Measurements from ENCODE around the gene LRFN4.
"Not testable (repeated sequence)": the region's sequence is repeated elsewhere in the genome, so short reads cannot be mapped to it uniquely, and the experiment has no call there.

Gene LRFN4

DNA sequence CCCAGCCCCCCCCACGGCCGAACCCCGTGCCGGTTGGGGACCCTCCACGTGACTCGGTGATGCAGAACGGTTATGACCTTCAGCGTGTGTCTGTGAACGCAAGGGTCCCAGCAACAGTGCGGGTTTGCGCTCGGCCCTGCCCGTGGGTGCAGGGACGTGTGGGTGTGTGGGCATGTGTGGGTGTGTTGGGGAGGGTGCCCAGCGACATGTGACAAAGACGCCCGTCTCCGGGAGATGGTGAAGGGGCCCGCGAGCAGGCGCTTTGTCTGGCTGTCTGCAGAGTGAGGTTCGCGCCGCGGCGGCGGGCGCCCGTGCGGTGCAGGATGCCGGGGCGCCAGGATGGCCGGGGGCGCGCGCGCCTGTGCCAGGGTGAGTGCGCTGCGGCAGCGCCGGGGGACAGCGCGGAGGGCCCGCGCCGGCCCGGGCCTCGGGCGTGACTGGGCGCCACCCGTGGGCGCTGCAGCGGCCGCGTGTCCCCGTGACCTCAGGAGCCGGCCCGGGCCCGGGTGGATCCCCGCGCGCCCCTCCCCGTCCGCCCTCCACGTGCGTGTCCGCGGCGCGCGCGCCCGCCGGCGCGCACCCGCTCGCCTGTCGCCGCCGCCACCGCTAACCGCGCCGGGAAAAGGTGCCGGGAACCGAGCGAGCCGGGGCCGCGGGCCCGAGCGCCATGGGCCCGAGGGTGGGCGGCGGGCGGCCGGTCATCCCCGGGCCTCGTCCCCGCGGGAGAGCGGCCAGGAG is at the start of gene LRFN4:
Gene LRFN4 (plus strand): TSS at position 569 of the 738 bp plus-strand sequence. CDS start 681 bp downstream, outside the sequence.
- DNase-seq (ENCODE audit: low spot score) = no peak

DNA sequence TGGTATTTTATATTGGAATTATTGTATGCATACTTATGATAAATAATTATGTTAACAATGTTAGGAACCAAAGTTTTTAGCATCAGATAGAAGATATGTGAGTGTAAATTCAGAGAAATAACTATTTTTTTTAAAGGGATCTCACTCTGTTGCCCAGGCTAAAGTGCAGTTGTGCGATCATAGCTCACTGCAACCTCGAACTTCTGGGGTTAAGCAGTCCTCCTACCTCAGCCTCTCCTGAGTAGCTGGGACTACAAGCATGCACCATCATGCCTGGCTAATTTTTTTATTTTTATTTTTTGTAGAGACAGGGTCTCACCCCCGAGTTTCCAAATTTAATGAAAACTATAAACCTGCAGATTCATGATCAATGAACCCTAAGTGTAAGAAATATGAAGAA is 47.3 kb upstream of the LRFN4 start:
- DNase-seq (ENCODE audit: low spot score) = no peak

DNA sequence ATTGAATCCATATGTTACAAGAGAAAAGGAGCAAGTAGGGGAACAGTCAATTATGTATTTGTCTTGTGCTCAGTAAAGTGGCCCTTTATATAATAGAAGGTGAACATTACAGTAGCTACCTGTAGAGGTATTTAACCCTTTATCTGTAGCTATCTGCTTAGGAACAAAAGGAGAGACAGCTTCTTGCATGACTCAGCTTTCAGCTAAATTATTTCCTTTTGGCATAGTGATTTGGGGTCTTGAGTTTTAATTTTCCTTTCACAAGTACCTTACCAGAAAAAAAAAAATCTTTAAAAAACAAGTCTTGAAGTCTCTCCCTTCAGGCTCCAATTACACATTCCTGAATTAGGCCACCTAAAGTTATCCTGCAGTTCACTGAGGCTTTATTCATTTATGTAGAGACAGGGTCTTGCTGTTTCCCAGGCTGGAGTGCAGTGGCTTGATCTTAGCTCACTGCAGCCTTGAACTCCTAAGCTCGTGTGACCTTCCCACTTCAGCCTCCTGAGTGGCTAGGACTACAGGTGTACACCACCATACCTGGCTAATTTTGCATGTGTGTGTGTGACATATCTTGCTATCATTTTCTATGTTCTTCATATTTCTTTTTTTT is 46.2 kb upstream of the LRFN4 start:
- DNase-seq (ENCODE audit: low spot score) = no peak

DNA sequence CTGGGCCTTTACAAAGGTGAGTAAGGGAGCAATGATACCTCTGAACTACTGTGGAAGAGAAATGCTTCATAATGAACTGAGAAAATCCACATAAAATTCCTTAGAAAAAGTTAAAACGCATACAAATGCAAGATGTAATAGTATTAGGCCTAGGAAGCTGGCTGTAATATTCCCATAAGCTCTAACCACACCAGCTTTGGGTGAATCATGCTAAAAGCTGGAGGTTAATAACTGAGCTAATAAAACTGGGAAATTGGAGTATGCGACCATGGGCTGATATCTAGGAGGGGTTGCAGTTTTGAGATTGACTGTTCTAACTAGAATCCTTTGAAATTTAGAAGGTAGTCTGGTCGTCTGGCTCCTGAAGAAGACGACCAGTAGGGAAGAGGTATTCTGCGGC is 42.2 kb upstream of the LRFN4 start:
- DNase-seq (ENCODE audit: low spot score) = no peak

DNA sequence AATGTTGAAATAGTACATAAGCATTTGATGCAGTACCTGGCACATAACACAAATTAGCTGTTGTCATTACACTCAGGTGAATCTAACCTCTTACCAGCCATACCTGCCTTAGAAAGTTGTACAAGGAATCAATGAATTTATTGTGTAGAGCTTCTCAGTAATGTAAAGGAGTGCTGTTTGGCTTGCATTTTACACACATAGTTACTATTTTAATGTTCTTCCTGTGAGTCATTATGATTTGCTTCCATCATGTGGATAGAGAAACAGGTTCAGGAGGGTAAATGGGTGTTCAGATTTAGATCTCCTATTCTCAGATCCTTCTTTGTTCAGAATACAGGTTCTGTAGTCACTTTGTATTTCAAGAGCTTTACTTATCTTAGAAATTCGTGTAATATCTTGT is 41.2 kb upstream of the LRFN4 start:
- no peak for DNase-seq (ENCODE audit: low spot score)

DNA sequence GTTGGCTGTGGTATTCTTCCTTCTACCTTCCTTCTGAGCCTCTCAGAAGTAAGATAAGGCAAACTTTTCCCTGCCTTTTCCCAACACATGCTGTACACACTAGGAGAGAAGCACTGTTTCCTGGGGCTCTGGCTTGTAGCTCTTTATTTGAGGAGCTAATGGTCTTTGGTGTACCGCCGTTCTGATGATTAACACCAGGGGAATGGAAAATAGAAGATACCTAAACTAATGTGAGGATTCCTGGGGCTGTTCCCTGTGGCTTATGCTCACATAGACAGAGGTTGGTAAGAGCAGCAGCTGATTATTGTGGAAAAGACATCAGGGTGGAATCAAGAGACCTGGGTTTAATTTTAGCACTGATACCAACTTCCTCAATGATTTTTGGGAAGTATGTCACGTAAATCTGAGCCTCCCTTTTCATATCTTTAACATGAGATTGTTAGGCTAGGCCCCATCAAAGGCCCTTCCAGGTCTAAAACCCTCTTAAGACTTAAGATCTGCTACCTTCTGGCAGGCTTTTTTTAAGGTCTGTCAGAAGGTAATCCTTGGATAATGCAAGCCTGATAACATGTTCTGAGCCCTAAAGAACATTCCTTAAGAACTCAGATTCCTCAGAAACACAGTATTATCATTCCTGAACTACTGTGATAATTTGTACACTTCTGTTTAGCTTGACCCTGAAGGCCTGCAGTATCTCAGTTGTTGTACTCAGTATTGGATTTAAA is 38.5 kb upstream of the LRFN4 start:
- no peak for DNase-seq (ENCODE audit: low spot score)

DNA sequence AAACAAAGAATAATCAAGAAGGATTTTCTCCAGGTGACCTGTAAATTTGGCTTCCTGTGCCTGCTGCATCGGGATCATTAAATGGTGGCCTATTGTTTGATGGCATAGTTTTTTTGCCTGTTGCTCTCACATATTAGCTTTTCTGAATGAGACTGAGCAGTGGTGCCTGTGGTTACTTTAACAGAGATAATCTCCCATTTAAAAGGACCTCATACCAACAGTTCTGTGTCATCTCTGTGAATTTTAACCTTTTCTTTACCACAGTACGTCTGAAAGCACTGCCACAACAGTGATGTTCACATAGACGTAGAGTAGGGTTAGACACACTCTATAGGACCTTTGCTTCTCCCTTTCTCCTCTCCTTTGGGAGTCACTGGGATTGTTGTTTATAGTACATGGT is 36.5 kb upstream of the LRFN4 start:
- no peak for DNase-seq (ENCODE audit: low spot score)

DNA sequence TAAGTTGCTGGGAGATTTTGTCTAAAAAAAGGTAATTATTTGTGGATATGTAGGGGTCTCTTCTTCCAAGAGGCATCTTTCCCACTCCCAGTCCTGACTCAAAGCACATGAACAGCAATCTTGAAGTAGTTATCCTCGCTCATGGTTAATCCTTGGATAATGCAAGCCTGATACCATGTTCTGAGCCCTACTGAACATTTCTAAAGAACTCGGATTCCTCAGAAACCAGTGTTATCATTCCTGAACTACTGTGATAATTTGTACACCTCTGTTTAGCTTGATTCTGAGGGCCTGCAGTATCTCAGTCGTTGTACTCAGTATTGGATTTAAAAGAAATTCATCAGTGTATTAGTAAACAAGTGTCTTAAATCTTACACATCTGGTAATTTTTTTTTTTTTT is 36.0 kb upstream of the LRFN4 start:
- DNase-seq (ENCODE audit: low spot score) = no peak

DNA sequence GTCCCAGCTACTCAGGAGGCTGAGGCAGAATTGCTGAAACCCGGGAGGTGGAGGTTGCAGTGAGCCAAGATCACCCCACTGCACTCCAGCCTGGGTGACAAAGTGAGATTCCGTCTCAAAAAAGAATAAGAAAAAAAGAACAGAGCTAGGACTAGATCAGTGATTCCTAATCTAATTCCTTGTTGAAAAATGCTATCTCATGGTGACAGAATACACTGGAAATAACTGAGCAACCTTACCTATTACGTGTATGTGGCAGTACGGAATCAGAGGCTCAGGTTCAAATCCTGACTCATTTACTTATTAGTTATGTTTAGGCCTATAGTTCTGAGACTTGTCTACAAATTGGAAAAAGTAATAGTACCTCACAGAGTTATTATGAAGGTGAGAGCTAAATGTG is 33.2 kb upstream of the LRFN4 start:
- DNase-seq (ENCODE audit: low spot score) = no peak

DNA sequence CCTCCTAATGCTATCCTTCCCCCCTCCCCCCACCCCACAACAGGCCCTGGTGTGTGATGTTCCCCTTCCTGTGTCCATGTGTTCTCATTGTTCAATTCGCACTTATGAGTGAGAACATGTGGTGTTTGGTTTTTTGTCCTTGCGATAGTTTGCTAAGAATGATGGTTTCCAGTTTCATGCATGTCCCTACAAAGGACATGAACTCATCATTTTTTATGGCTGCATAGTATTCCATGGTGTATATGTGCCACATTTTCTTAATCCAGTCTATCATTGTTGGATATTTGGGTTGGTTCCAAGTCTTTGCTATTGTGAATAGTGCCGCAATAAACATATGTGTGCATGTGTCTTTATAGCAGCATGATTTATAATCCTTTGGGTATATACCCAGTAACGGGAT is 32.3 kb upstream of the LRFN4 start:
- DNase-seq (ENCODE audit: low spot score) = not testable (repeated sequence)

DNA sequence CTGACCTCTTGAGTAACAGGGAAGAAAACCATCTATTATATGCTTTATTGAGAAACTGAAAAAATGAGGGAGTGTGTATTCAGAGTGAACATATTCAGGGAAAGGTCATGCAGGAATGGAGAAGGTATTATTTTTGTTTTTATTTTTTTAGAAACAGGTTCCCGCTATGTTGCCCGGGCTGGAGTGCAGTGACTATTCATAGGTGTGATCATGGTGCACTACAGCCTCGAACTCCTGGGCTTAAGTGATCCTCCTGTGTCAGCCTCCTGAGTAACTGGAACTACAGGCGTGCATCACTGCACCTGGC is 22.4 kb upstream of the LRFN4 start:
- no peak for DNase-seq (ENCODE audit: low spot score)

DNA sequence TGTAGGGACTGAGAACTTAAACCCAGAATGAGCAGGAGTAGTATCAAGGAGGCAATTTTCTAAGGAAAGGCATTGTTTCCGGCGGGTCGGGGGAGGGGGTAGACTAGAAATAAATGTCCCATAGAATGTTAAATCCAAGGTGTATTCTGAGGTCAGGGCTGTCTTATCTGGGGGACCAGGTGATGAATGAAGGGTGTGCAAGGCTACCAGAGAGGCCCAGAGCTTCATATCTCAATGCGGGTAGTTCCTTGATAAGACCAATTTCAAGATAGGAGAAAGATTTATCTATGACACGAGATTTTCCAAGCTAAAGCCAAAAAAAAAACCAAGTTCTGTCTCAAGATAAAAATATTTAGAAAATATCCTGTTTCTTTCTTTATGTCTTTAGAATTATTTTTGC is 21.9 kb upstream of the LRFN4 start:
- DNase-seq (ENCODE audit: low spot score) = no peak

DNA sequence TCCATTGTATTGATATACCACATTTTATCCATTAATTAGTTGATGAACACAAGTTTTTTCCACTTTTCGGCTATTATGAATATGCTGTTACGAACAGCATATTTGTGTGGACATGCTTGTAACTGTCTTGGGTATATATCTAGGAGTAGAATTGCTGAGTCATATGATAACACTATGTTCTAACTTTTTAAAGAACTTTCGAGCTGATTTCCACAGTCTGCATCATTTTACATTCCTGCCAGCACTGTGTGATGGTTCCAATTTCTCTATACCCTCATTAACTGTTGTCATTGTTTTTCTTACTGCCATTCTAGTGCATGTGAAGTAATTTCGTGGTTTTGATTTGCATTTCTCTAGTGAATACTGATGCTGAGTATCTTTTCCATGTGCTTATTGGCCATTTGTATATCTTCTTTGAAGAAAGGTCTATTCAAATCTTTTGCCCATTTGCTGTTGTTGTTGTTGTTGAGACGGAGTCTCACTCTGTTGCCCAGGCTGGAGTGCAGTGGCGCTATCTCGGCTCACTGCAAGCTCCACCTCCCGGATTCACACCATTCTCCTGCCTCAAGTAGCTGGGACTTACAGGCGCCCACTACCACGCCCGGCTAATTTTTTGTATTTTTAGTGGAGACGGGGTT is 21.0 kb upstream of the LRFN4 start:
- no peak for DNase-seq (ENCODE audit: low spot score)

DNA sequence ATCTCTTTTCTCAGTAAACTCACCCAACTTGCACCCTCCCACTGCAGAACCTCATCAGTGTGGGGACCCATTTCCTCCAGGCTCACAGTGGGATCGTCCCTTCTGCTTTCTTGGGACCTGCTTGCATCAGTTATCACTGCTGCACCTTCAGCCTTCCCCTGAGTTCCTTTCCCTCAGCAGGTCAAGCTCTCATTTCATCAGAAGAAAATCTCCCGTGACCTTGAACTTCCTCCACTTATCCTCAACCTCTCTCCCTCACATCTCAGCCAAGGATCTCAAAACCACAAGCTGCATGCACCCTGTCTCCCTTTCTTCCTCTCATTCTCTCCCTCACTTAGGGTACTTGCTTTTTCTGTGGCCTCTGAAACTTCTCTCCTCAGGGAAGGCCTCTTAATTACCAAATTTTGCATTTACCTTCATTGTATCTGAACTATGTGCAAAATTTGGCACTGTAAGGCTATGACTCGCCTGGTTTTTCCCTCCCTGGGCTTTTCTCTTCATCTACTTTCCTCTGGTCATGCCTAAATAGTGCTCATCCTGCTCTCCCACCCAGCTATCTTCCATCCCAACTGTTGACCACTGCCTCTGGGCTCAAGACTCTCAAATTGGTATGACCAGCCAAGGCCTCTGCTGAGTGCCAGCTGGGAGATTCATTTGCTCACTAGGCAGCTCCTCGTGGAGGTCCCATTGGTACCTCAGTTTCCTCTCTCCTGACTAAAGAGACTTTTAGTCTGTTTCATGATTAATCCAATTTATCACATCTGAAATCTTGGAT is 16.4 kb upstream of the LRFN4 start:
- no peak for DNase-seq (ENCODE audit: low spot score)

DNA sequence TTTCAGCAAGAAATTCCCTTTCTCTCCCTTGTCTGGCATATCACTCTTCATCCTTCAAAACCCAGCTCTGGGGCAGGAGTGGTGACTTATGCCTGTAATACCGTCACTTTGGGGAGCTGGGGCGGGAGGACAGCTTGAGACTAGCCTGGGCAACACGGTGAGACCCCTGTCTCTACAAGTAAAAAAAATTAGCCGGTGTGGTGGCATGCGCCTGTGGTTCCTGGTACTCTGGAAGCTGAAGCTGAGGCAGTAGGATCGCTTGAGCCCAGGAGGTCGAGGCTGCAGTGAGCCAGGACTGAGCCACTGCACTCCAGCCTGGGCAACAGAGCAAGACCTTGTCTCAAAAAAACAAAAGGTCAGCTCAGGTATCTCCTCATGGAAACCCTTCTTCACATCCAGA is 15.0 kb upstream of the LRFN4 start:
- no peak for DNase-seq (ENCODE audit: low spot score)

DNA sequence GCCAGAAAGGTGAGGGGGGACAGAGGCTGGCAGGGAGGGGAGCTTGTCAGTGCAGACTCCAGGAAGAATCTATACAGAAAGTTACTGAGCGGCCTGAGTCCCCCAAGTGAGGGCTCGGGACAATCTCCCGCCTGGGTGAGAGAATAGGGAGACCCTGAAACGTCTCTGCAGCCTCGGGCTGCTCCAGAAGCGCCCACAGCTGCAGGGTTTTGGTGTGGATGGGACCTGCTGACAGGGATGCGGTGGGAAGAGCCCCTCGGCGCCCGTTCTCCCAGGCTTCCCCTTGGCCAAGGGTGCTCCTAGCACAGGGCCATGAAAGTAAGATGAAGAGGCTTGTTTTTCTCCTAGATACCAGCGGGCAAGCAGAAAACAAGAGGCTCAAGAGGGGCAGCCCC is 14.4 kb upstream of the LRFN4 start:
- peak; percentile 96 for DNase-seq (ENCODE audit: low spot score)

DNA sequence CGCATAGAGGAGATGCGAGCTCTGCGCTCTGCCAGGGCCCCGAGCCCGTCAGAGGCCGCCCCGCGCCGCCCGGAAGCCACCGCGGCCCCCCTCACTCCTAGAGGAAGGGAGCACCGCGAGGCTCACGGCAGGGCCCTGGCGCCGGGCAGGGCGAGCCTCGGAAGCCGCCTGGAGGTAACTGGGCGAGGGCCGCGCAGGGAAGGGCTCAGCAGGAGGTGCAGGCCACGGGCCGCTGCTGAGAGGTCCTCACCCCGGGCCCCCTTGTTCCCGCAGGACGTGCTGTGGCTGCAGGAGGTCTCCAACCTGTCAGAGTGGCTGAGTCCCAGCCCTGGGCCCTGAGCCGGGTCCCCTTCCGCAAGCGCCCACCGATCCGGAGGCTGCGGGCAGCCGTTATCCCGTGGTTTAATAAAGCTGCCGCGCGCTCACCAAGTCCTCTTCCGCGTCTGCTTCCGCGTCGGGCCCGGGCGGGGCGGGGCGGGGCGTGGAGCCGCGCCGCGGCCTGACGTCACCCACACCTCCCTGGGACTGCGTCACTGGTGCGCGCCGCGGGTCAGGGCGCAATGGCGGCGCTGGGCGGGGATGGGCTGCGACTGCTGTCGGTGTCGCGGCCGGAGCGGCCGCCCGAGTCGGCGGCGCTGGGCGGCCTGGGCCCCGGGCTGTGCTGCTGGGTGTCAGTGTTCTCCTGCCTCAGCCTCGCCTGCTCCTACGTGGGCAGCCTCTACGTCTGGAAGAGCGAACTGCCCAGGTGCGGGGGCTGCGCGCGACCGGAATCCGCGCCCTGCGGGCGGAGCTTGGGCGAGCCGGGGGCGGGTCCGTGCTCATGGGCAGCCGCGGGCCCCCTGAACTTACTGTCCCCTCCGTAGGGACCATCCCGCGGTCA is 13.7 kb upstream of the LRFN4 start, which contains the start of gene RCE1:
Gene RCE1 (plus strand): TSS at position 546 of the 880 bp plus-strand sequence. CDS start 15 bp downstream, at position 561.
- peak; percentile 100 for DNase-seq (ENCODE audit: low spot score)

DNA sequence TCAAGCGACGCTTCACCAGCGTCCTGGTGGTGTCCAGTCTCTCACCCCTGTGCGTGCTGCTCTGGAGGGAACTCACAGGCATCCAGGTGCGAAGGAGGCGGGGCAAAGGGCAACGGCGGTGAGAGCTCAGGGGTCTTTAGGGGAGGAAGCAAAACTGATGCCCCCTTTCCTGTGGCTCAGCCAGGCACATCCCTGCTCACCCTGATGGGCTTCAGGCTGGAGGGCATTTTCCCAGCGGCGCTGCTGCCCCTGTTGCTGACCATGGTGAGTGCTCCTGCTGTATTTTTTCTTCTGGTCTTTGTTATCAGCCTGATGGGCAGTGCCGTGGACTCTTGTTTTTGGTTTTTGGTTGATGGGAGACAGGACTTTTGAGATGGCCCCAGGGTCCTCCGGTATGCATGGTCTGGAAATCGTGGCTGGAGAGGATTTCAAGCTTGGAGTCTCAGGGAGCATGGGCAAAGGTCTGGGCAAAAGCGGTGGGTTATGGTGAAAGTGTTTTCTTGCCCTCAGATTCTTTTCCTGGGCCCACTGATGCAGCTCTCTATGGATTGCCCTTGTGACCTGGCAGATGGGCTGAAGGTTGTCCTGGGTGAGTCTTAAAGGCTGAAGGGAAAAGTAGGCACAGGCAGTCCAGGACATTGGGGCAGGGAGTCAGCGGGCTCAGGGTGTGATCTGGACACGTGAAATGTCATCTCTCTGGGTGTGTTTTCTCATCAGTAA is 12.9 kb upstream of the LRFN4 start:
- no peak for DNase-seq (ENCODE audit: low spot score)

DNA sequence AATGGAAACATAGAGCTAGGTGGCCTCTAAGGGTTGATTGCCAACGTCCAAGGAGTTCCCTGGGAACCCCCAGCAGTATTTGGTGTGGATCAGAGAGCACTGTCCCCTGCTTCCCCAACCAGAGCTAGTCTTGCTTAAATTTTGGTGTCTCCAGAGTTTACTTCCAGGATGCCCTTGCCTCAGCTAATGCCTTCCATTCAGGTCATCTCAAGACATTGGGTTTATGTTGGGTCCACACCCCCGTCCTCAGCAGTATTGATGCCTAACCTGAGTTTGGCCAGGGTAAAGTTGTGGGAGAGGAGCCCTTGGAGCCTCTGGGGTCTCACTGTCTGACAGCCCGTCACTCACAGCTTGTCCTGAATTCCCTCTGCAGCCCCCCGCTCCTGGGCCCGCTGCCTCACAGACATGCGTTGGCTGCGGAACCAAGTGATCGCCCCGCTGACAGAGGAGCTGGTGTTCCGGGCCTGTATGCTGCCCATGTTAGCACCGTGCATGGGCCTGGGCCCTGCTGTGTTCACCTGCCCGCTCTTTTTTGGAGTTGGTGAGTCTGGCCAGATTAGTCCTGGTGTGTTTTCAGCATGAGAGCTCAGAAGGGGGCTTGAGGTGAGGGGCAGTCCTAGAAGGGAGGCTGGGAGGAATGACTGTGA is 12.2 kb upstream of the LRFN4 start:
- DNase-seq (ENCODE audit: low spot score) = peak; percentile 61

Measured in HuH-7 (cell line).